Panc1 (cell line): Measurements from ENCODE around the gene FIP1L1. TPM values are rescaled to one million over a fixed set of nuclear protein-coding genes. Genes with fewer than 3 reads are reported as not detected.

Source experiments
- ATAC-seq: fragments of 200-7000 bp; cut with Tn5 transposase; 2 replicates; pipeline ENCODE4 v1.9.1; 2020; ENCODE audit warnings: mild to moderate bottlenecking, moderate library complexity
- BruUV-seq: library from RNA; stranded (reverse); fragments of 400-500 nt; replicated peaks from 2 replicates; lab custom pipeline; 2021; lab: Mats Ljungman, UMichigan
- CTCF ChIA-PET: fragments of 300-600 bp; sonication (Branson Sonifier 250); formaldehyde crosslinking; loops from one replicate; lab custom pipeline; 2022; ENCODE audit warnings: antibody characterized with exemption; lab: Charles Lee
- POLR2A ChIA-PET: fragments of 300-600 bp; sonication (Branson Sonifier 250); formaldehyde crosslinking; loops from one replicate; lab custom pipeline; 2022; ENCODE audit warnings: antibody characterized with exemption; lab: Charles Lee
- DNase-seq: peaks from one replicate; pipeline ENCODE4 v3.0.0-alpha.2; 2010; ENCODE audit warnings: low read depth, low spot score
- H3K27ac ChIP-seq: 2 replicates; pipeline ENCODE4 v1.5.1; 2011; ENCODE audit warnings: mild to moderate bottlenecking, low read length, inconsistent platforms
- H3K27me3 ChIP-seq: fragments of 200-500 bp; sonication (Bioruptor generic); 2 replicates; pipeline ENCODE4 v1.6.0; 2014; ENCODE audit warnings: low read length, inconsistent platforms; ENCODE audit not compliant: control insufficient read depth, insufficient read depth
- H3K36me3 ChIP-seq: fragments of 200-500 bp; sonication (Bioruptor generic); 2 replicates; pipeline ENCODE4 v1.5.1; 2014; ENCODE audit warnings: inconsistent platforms, mild to moderate bottlenecking, low read length, moderate library complexity; ENCODE audit not compliant: control insufficient read depth, insufficient read depth
- H3K4me1 ChIP-seq: 2 replicates; pipeline ENCODE4 v1.5.1; 2011; ENCODE audit warnings: inconsistent platforms, mild to moderate bottlenecking, low read length, moderate library complexity; ENCODE audit not compliant: control insufficient read depth, insufficient read depth
- H3K4me3 ChIP-seq, 2 experiments: 2 replicates each; pipeline ENCODE4 v1.5.1; 2011 to 2012; ENCODE audit warnings: low read depth in 2 of 2, low read length in 2 of 2, mild to moderate bottlenecking in 2 of 2, inconsistent platforms in 1 of 2, moderate library complexity in 1 of 2
- H3K9me3 ChIP-seq: fragments of 200-500 bp; sonication (Bioruptor generic); 2 replicates; pipeline ENCODE4 v1.5.1; 2014; ENCODE audit warnings: low read depth, mild to moderate bottlenecking, inconsistent platforms, low read length, moderate library complexity; ENCODE audit not compliant: control insufficient read depth, insufficient read depth
- POLR2AphosphoS5 ChIP-seq: IDR thresholded peaks from 2 replicates; pipeline ENCODE4 v1.6.1; 2012; ENCODE audit warnings: mild to moderate bottlenecking, low read depth, low read length, moderate library complexity
- SIN3A ChIP-seq: IDR thresholded peaks from 2 replicates; pipeline ENCODE4 v1.6.1; 2012; ENCODE audit warnings: low read depth, mild to moderate bottlenecking, low read length, moderate library complexity, borderline replicate concordance; ENCODE audit not compliant: insufficient read depth
- TCF7L2 ChIP-seq: IDR thresholded peaks from 2 replicates; pipeline ENCODE4 v1.6.1; 2011; ENCODE audit warnings: mild to moderate bottlenecking, low read depth, low read length, inconsistent platforms
- in situ Hi-C: cut with HindIII; loops from 2 replicates; pipeline ENCODE4 v1.10.0; 2016; ENCODE audit warnings: low sequenced_read_pairs, low pct_unique_long_range_greater_than_20kb
- intact Hi-C: fragments of 100-400 bp; cut with micrococcal nuclease; formaldehyde crosslinking; loops from one replicate; pipeline ENCODE4 v1.10.0; 2022; ENCODE audit not compliant: unreplicated experiment
- total RNA-seq: library from RNA; stranded (reverse); gene quantifications from one replicate; pipeline ENCODE4 v1.2.1, GENCODE V29; 2021; ENCODE audit not compliant: unreplicated experiment
- TF ChIP-seq, protein P1 (sequence below), 2 experiments: IDR thresholded peaks; 2 replicates each; pipeline ENCODE4 v1.6.1; 2011 to 2012; ENCODE audit warnings: low read depth in 2 of 2, control low read depth in 1 of 2, low read length in 1 of 2, mild to moderate bottlenecking in 1 of 2, moderate library complexity in 1 of 2; ENCODE audit not compliant: insufficient read depth in 1 of 2
- TF ChIP-seq, protein P2 (sequence below): fragments of 450-650 bp; IDR thresholded peaks from 2 replicates; pipeline ENCODE4 v1.5.1; 2017; ENCODE audit warnings: mild to moderate bottlenecking

Gene FIP1L1
- total RNA-seq, 1 experiment from 2014 or later = 35.5 TPM

DNA sequence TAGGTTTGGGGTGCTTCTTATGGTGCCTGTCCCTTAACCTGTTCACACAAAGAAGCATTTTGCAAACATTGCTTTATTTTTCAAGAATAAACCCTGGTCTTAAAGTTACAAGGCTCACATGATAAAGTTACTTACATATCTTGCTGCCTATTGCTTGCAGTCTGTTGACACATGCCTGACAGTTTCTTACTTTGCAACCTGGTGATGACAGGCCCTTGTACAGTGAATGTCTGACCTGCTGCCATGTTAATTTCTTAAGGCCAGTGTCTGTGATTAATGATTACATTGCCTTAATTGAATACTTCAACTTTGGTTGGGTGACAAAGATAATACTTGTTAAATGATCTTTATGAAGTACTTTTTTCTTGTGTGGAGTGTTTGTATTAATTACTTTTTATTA is 49.9 kb downstream of the FIP1L1 start:
- DNase-seq (no peak), ATAC-seq (no peak)
- no peak overlapping the region for H3K27ac ChIP-seq
- H3K36me3 ChIP-seq = peaks cover 12% of the 10 kb centered on the region; the same call in 1 of the 2 replicates
- intact Hi-C loops (no loop called here), in situ Hi-C loops (no loop called here)
- H3K4me3 ChIP-seq = no peak overlapping the region
- H3K4me1 ChIP-seq = no peaks in the 10 kb centered on the region
- no TSS peak for BruUV-seq
- ChIA-PET CTCF (no interaction called here), POLR2A (no interaction called here)
- TF ChIP-seq, protein P1, sequence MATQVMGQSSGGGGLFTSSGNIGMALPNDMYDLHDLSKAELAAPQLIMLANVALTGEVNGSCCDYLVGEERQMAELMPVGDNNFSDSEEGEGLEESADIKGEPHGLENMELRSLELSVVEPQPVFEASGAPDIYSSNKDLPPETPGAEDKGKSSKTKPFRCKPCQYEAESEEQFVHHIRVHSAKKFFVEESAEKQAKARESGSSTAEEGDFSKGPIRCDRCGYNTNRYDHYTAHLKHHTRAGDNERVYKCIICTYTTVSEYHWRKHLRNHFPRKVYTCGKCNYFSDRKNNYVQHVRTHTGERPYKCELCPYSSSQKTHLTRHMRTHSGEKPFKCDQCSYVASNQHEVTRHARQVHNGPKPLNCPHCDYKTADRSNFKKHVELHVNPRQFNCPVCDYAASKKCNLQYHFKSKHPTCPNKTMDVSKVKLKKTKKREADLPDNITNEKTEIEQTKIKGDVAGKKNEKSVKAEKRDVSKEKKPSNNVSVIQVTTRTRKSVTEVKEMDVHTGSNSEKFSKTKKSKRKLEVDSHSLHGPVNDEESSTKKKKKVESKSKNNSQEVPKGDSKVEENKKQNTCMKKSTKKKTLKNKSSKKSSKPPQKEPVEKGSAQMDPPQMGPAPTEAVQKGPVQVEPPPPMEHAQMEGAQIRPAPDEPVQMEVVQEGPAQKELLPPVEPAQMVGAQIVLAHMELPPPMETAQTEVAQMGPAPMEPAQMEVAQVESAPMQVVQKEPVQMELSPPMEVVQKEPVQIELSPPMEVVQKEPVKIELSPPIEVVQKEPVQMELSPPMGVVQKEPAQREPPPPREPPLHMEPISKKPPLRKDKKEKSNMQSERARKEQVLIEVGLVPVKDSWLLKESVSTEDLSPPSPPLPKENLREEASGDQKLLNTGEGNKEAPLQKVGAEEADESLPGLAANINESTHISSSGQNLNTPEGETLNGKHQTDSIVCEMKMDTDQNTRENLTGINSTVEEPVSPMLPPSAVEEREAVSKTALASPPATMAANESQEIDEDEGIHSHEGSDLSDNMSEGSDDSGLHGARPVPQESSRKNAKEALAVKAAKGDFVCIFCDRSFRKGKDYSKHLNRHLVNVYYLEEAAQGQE (IDR thresholded peaks at IDR 0.05; ENCODE audit: insufficient read depth in 1 of 2, low read depth in 2 of 2, low read length in 1 of 2) = no peak
- TF ChIP-seq, protein P2, sequence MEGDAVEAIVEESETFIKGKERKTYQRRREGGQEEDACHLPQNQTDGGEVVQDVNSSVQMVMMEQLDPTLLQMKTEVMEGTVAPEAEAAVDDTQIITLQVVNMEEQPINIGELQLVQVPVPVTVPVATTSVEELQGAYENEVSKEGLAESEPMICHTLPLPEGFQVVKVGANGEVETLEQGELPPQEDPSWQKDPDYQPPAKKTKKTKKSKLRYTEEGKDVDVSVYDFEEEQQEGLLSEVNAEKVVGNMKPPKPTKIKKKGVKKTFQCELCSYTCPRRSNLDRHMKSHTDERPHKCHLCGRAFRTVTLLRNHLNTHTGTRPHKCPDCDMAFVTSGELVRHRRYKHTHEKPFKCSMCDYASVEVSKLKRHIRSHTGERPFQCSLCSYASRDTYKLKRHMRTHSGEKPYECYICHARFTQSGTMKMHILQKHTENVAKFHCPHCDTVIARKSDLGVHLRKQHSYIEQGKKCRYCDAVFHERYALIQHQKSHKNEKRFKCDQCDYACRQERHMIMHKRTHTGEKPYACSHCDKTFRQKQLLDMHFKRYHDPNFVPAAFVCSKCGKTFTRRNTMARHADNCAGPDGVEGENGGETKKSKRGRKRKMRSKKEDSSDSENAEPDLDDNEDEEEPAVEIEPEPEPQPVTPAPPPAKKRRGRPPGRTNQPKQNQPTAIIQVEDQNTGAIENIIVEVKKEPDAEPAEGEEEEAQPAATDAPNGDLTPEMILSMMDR = no peak
- TF ChIP-seq SIN3A = no peak
- no peak for TF ChIP-seq POLR2AphosphoS5
- no peak for TF ChIP-seq TCF7L2
- no peaks in the 10 kb centered on the region for H3K27me3 ChIP-seq
- no peaks in the 10 kb centered on the region for H3K9me3 ChIP-seq

DNA sequence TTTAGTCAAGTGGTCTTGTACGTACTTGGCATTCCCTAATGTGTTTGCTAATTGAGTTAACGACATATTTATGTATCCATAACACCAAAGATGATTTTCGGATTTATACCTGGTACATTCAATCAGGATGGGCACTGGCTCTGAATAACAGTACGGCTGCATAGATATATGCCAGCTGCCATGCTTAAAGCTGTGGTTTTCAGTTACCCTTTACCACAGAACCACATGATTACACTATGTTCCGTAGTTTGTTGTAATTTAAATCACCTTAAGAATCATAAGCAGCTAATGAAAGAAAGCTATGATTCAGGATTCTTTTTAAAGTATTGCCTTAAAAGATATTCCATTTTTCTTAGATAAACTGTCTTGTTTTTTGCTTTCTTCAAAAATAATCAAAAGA is 53.6 kb downstream of the FIP1L1 start:
- Histone ChIP-seq H3K9me3 (no peaks in the 10 kb centered on the region), H3K27me3 (no peaks in the 10 kb centered on the region), H3K36me3 (peaks cover 14% of the 10 kb centered on the region), H3K4me3 (no peak overlapping the region), H3K4me1 (no peaks in the 10 kb centered on the region), H3K27ac (no peak overlapping the region)
- in situ Hi-C loops (no loop called here), intact Hi-C loops (no loop called here)
- POLR2A ChIA-PET = no interaction called here
- no peak for TF ChIP-seq SIN3A
- BruUV-seq = no TSS peak
- ATAC-seq = no peak
- CTCF ChIA-PET = no interaction called here
- DNase-seq = no peak

DNA sequence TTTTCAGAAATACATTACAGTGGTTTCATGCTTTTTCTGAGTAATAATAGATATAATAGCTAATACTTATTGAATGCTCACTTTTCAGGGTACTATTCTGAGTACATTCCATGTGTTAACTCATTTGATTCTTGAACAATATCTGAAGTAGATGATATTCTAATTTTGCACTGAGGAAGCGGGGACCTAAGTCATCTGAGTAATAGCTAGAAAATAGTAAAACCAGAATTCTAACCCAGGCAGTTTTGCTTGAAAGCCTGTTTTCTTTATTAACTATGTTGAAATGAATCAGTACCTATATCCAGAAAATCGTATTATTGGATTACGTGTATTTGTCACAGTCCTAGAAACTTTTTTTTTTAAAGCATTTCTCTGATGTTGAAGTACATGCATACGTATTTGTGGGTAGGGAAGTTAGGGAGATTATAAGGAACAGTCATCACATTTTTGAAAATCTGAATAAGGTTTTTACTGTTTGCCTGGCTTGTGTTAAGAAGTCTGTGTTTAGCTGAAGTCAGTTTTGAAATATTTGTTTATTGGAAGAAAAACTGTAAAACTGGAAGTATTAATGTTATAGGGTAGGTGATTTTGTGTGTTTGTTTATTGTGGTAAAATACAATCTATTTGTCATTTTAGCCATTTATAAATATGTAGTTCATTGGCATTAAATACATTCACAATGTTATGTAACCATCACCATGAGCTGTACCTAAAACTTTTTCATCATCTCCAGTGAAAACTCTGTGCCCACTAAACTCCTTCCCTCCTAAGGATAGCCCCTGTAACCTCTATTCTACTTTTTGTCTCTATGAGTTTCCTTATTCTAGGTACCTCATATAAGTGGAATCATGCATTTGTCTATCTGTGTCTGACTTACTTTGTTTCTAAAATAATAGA is 55.3 kb downstream of the FIP1L1 start:
- intact Hi-C loops = no loop called here
- Histone ChIP-seq H3K27me3 (no peaks in the 10 kb centered on the region), H3K4me1 (no peaks in the 10 kb centered on the region), H3K4me3 (no peak overlapping the region), H3K36me3 (peaks cover 14% of the 10 kb centered on the region), H3K9me3 (no peaks in the 10 kb centered on the region), H3K27ac (no peak overlapping the region)
- ChIA-PET CTCF (no interaction called here), POLR2A (interaction anchor here (0.6 kb wide), 1 partner anchor 735 kb away, joined by 7 read pairs; no protein-coding TSS in a partner anchor)
- TF ChIP-seq POLR2AphosphoS5 = no peak
- no peak for TF ChIP-seq TCF7L2
- TF ChIP-seq, protein P1 (IDR thresholded peaks at IDR 0.05; ENCODE audit: insufficient read depth in 1 of 2, low read depth in 2 of 2, low read length in 1 of 2) = no peak
- TF ChIP-seq, protein P2 = no peak
- TF ChIP-seq SIN3A = no peak
- ATAC-seq (no peak), DNase-seq (no peak)
- BruUV-seq = no TSS peak
- in situ Hi-C loops = no loop called here
